Endothelial cell of hepatic sinusoid (primary cell): Measurements from ENCODE around the gene ADSS1.

ENCODE experiments used
- in situ Hi-C: cut with HindIII; loops from 2 replicates; pipeline ENCODE4 v1.10.0; 2017; ENCODE audit warnings: low sequenced_read_pairs

The ADSS1 gene

GRCh38 chr14:104757681-104758392 lies 33.8 kb downstream of the ADSS1 start:
- in situ Hi-C loops = no loop called here

- in situ Hi-C loops = no loop called here
Measured at GRCh38 chr14:104758981-104759969, 35.2 kb downstream of the ADSS1 start.

GRCh38 chr14:104765517-104765916 lies 41.5 kb downstream of the ADSS1 start:
- in situ Hi-C loops = no loop called here

GRCh38 chr14:104766256-104766862 lies 42.3 kb downstream of the ADSS1 start:
- in situ Hi-C loops = no loop called here

- in situ Hi-C loops = no loop called here
Measured at GRCh38 chr14:104766863-104767633, 43.0 kb downstream of the ADSS1 start.

- in situ Hi-C loops = no loop called here
Measured at GRCh38 chr14:104767634-104767918, 43.5 kb downstream of the ADSS1 start.

- in situ Hi-C loops = no loop called here
Measured at GRCh38 chr14:104768437-104769323, 44.7 kb downstream of the ADSS1 start.

GRCh38 chr14:104769324-104770071 lies 45.5 kb downstream of the ADSS1 start:
- in situ Hi-C loops = loop anchor here (5.0 to 10.0 kb wide), 2 partner anchors 168 to 355 kb away; no protein-coding TSS in a partner anchor

- in situ Hi-C loops = loop anchor here (5.0 to 10.0 kb wide), 2 partner anchors 167 to 355 kb away; no protein-coding TSS in a partner anchor
Measured at GRCh38 chr14:104770072-104770579, 46.1 kb downstream of the ADSS1 start.

- in situ Hi-C loops = loop anchor here (5.0 to 10.0 kb wide), 2 partner anchors 166 to 354 kb away; no protein-coding TSS in a partner anchor
Measured at GRCh38 chr14:104770851-104771272, 46.8 kb downstream of the ADSS1 start.

- in situ Hi-C loops = loop anchor here (5.0 to 10.0 kb wide), 2 partner anchors 166 to 353 kb away; no protein-coding TSS in a partner anchor
Measured at GRCh38 chr14:104771374-104771773, 47.3 kb downstream of the ADSS1 start.

- in situ Hi-C loops = loop anchor here (5.0 to 10.0 kb wide), 2 partner anchors 165 to 353 kb away; no protein-coding TSS in a partner anchor
Measured at GRCh38 chr14:104771918-104772706, 48.1 kb downstream of the ADSS1 start.

GRCh38 chr14:104772707-104773504 lies 48.9 kb downstream of the ADSS1 start:
- in situ Hi-C loops = loop anchor here (5.0 to 10.0 kb wide), 2 partner anchors 164 to 352 kb away; no protein-coding TSS in a partner anchor

GRCh38 chr14:104773505-104774452 lies 49.8 kb downstream of the ADSS1 start:
- in situ Hi-C loops = loop anchor here (5.0 to 10.0 kb wide), 2 partner anchors 164 to 351 kb away; no protein-coding TSS in a partner anchor

- in situ Hi-C loops = loop anchor here (5.0 to 10.0 kb wide), 3 partner anchors 53 to 350 kb away; no protein-coding TSS in a partner anchor
Measured at GRCh38 chr14:104774453-104775072, 50.5 kb downstream of the ADSS1 start.
